OCI-LY7 (cell line): Measurements from ENCODE around the gene RCC1.

ENCODE experiments used
- CTCF ChIP-seq: fragments of 200-600 bp; sonication (generic); conservative IDR thresholded peaks from 2 replicates; pipeline ENCODE4 v1.5.1; 2014; ENCODE audit warnings: mild to moderate bottlenecking, antibody characterized with exemption, low read length, moderate library complexity, mixed read lengths
- EZH2phosphoT487 ChIP-seq: fragments of 200-600 bp; sonication (generic); IDR thresholded peaks from 2 replicates; pipeline ENCODE4 v1.6.1; 2018; ENCODE audit warnings: low read depth, borderline replicate concordance, mild to moderate bottlenecking, mixed run types, antibody characterized with exemption, low read length, moderate library complexity, mixed read lengths

- TF ChIP-seq CTCF (no peak), EZH2phosphoT487 (no peak)
Measured at GRCh38 chr1:28578696-28579218, 72.9 kb downstream of the RCC1 start.
